Stimulated activated effector memory CD8-positive, alpha-beta T cell treated with anti-CD3 and anti-CD28 coated beads, Interleukin-12 subunit alpha, Interleukin-12 subunit beta, amount 100 ng/mL, for 72 hours (primary cell): ENCODE measurements around the gene SLC25A27.
"Not testable (repeated sequence)": the region's sequence is repeated elsewhere in the genome, so short reads cannot be mapped to it uniquely, and the experiment has no call there.

Experiments used
- ATAC-seq: fragments of 150-1000 bp; cut with Tn5 transposase; 2 replicates; pipeline ENCODE4 v1.10.0; 2021
- DNase-seq, 2 donors: peaks; one replicate each; pipeline ENCODE4 v3.0.0; 2021 to 2022; ENCODE audit warnings: low spot score in 2 of 2
- H3K27ac Mint-ChIP-seq: one replicate; pipeline ENCODE4 v1.8.0; 2022; ENCODE audit warnings: mild to moderate bottlenecking, mixed read lengths
- H3K36me3 Mint-ChIP-seq: one replicate; pipeline ENCODE4 v1.8.0; 2022; ENCODE audit warnings: mild to moderate bottlenecking, mixed read lengths
- H3K4me1 Mint-ChIP-seq: one replicate; pipeline ENCODE4 v1.8.0; 2022; ENCODE audit warnings: mixed read lengths
- H3K4me3 Mint-ChIP-seq: one replicate; pipeline ENCODE4 v1.8.0; 2022; ENCODE audit warnings: mild to moderate bottlenecking, mixed read lengths
- H3K9me3 Mint-ChIP-seq: one replicate; pipeline ENCODE4 v1.8.0; 2022; ENCODE audit warnings: mixed read lengths

SLC25A27 gene

GRCh38 chr6:46638650-46639049, 14.1 kb upstream of the SLC25A27 start:
- Mint-ChIP-seq H3K4me1 (peaks cover 6% of the 10 kb centered on the region), H3K4me3 (no peak overlapping the region), H3K36me3 (no peaks in the 10 kb centered on the region), H3K27ac (no peak overlapping the region), H3K9me3 (no peaks in the 10 kb centered on the region)
- no peak for DNase-seq
- ATAC-seq: no peak

- no peak overlapping the region for H3K27ac Mint-ChIP-seq
- no peaks in the 10 kb centered on the region for H3K36me3 Mint-ChIP-seq
- H3K9me3 Mint-ChIP-seq: no peaks in the 10 kb centered on the region
- ATAC-seq (peak; percentile 99), DNase-seq (no peak)
- H3K4me1 Mint-ChIP-seq: peaks cover 6% of the 10 kb centered on the region
- H3K4me3 Mint-ChIP-seq: no peak overlapping the region
These were observed 9.6 kb upstream of the SLC25A27 start for GRCh38 chr6:46642928-46643751.

DNA sequence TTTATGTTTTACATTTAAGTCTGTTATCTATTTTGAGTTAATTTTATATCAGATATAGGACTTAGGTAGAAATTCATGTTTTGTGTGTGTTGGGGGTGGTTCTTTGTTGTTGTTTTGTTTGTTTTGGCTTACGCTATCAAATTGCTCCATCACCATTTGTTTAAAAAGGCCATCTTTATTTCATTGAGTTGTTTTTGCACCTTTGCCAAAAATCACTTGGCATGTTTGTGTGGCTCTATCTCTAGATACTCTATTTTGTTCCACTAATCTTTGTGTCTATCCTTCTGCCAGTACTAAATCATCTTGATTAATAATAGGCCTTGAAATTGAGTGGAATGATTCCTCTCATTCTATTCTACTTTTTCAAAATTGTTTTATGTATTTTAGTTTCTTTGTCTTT, 7.5 kb upstream of the SLC25A27 start:
- Mint-ChIP-seq H3K27ac (no peak overlapping the region), H3K9me3 (no peaks in the 10 kb centered on the region), H3K4me1 (peaks cover 6% of the 10 kb centered on the region), H3K36me3 (no peaks in the 10 kb centered on the region), H3K4me3 (no peak overlapping the region)
- no peak for ATAC-seq
- DNase-seq: no peak

DNA sequence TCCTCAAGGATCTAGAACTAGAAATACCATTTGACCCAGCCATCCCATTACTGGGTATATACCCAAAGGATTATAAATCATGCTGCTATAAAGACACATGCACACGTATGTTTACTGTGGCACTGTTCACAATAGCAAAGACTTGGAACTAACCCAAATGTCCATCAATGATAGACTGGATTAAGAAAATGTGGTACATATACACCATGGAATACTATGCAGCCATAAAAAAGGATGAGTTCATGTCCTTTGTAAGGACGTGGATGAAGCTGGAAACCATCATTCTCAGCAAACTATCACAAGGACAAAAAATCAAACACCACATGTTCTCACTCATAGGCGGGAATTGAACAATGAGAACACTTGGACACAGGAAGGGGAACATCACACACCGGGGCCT, 4.7 kb upstream of the SLC25A27 start:
- not testable (repeated sequence) for DNase-seq, H3K36me3 Mint-ChIP-seq, H3K9me3 Mint-ChIP-seq, H3K4me3 Mint-ChIP-seq, ATAC-seq, H3K27ac Mint-ChIP-seq
- peaks cover 11% of the 10 kb centered on the region for H3K4me1 Mint-ChIP-seq

GRCh38 chr6:46648869-46649492, 3.8 kb upstream of the SLC25A27 start:
- no peak for ATAC-seq
- H3K4me1 Mint-ChIP-seq: peaks cover 16% of the 10 kb centered on the region
- H3K9me3 Mint-ChIP-seq: no peaks in the 10 kb centered on the region
- H3K36me3 Mint-ChIP-seq: no peaks in the 10 kb centered on the region
- H3K4me3 Mint-ChIP-seq: no peak overlapping the region
- H3K27ac Mint-ChIP-seq: no peak overlapping the region
- no peak for DNase-seq

DNA sequence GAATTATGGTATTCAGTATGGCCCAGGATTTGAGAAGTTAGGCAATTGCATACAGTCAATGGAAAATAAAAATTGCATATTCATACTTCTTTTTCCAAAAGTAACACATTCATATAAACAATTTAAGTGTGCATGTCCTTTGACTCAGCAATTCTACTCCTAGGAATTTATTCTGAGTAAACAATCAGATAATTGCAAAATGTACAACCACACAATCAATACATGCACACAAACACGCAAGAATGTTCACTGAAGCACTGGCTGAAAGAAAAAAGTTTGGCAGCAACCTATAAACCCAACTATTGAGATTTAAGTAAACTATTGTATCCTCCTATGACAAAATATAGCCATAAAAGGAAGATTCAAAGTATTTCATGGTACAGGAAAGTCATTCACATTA, 1.8 kb upstream of the SLC25A27 start:
- Mint-ChIP-seq H3K9me3 (no peaks in the 10 kb centered on the region), H3K36me3 (no peaks in the 10 kb centered on the region), H3K4me3 (no peak overlapping the region), H3K27ac (no peak overlapping the region), H3K4me1 (peaks cover 16% of the 10 kb centered on the region)
- ATAC-seq: no peak
- DNase-seq: no peak

DNA sequence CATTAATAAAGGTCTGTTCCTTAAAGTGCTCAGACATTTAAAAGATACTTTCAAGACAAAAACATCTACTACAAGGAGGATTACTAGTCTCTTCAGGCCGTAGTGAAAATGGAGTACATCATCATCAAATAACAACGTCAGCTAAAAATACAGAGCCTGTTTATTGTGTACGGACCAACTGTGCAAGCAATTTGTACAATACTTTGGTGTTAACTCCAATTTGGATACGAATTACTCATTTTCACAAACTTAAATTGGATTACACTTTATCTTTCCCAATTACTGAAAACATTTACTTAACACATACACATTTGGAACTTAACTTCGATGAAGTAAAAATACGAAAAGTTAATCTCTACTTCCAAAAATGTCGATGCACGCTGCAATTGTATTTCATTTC, 959 bp upstream of the SLC25A27 start:
- Mint-ChIP-seq H3K27ac (no peak overlapping the region), H3K4me1 (peaks cover 16% of the 10 kb centered on the region), H3K9me3 (no peaks in the 10 kb centered on the region), H3K4me3 (peak overlapping the region; percentile 79), H3K36me3 (no peaks in the 10 kb centered on the region)
- DNase-seq (no peak), ATAC-seq (no peak)

- H3K36me3 Mint-ChIP-seq: no peaks in the 10 kb centered on the region
- H3K4me3 Mint-ChIP-seq: peak overlapping the region; percentile 79
- H3K9me3 Mint-ChIP-seq: no peaks in the 10 kb centered on the region
- no peak for DNase-seq
- H3K4me1 Mint-ChIP-seq: peaks cover 16% of the 10 kb centered on the region
- H3K27ac Mint-ChIP-seq: peak overlapping the region; percentile 53
- no peak for ATAC-seq
These were observed 558 bp upstream of the SLC25A27 start for GRCh38 chr6:46652232-46652602.

DNA sequence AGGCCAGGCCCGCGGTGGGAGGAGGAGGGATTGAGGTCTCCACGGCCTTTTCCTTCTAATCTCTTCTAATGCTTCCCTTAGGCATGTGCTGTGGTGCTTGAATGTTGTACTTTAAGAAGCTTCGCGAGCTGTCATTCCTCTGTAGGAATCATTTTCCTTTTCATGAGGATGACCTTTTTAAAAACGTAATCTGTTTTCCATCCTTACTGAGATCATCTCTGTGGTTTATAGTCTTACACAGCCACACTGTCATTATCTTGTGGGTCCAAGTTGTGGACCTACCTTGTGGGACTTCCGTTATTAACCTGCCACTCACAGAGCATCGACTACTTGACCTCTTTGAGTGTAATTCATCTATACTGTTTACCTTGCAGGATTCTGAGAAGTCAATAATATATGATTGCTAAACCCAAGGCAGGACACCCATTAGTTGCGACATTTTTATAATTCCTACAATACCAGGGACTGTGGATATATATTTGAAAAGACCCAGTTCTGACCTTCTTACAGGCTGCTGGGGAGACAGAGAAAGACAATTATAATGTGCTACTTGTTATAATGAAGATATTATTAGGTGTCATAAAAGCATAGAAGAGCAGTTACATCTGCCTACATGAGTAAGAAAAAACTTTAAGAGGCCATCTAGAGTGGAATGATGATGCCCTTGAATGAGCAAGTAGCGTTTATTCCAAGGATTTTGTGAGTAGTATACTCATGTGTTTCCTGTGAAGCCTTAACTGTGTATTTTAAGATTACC, 842 bp downstream of the SLC25A27 start:
- DNase-seq (no peak), ATAC-seq (no peak)
- peaks cover 16% of the 10 kb centered on the region for H3K4me1 Mint-ChIP-seq
- H3K36me3 Mint-ChIP-seq: no peaks in the 10 kb centered on the region
- no peaks in the 10 kb centered on the region for H3K9me3 Mint-ChIP-seq
- H3K27ac Mint-ChIP-seq: no peak overlapping the region
- peak overlapping the region; percentile 79 for H3K4me3 Mint-ChIP-seq

DNA sequence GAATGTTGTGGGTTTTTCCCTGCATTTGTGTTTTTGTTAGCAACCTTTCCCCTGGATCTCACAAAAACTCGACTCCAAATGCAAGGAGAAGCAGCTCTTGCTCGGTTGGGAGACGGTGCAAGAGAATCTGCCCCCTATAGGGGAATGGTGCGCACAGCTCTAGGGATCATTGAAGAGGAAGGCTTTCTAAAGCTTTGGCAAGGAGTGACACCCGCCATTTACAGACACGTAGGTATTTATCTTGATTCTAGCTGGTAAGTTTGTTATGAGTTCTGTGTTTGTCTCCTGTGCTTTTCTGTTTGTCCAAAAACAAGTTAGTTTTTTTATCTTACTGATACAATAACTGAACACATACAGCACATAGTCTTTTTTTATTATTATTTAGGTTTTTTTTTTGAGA, 3.0 kb downstream of the SLC25A27 start:
- DNase-seq (no peak), ATAC-seq (no peak)
- Mint-ChIP-seq H3K4me3 (no peak overlapping the region), H3K9me3 (no peaks in the 10 kb centered on the region), H3K27ac (no peak overlapping the region), H3K36me3 (no peaks in the 10 kb centered on the region), H3K4me1 (peaks cover 16% of the 10 kb centered on the region)

GRCh38 chr6:46657642-46658041, 4.9 kb downstream of the SLC25A27 start:
- H3K27ac Mint-ChIP-seq: no peak overlapping the region
- no peaks in the 10 kb centered on the region for H3K9me3 Mint-ChIP-seq
- ATAC-seq (no peak), DNase-seq (no peak)
- H3K36me3 Mint-ChIP-seq: no peaks in the 10 kb centered on the region
- no peak overlapping the region for H3K4me3 Mint-ChIP-seq
- H3K4me1 Mint-ChIP-seq: peaks cover 10% of the 10 kb centered on the region

GRCh38 chr6:46661483-46661882, 8.7 kb downstream of the SLC25A27 start:
- Mint-ChIP-seq H3K4me1 (no peaks in the 10 kb centered on the region), H3K4me3 (no peak overlapping the region), H3K9me3 (no peaks in the 10 kb centered on the region), H3K36me3 (no peaks in the 10 kb centered on the region), H3K27ac (no peak overlapping the region)
- DNase-seq: no peak
- no peak for ATAC-seq

- no peak overlapping the region for H3K4me3 Mint-ChIP-seq
- no peaks in the 10 kb centered on the region for H3K36me3 Mint-ChIP-seq
- no peaks in the 10 kb centered on the region for H3K9me3 Mint-ChIP-seq
- no peaks in the 10 kb centered on the region for H3K4me1 Mint-ChIP-seq
- ATAC-seq (no peak), DNase-seq (no peak)
- H3K27ac Mint-ChIP-seq: no peak overlapping the region
These were observed 14.6 kb downstream of the SLC25A27 start for GRCh38 chr6:46667377-46667776.

- no peaks in the 10 kb centered on the region for H3K36me3 Mint-ChIP-seq
- no peak overlapping the region for H3K4me3 Mint-ChIP-seq
- ATAC-seq: peak; percentile 65
- no peak for DNase-seq
- no peaks in the 10 kb centered on the region for H3K4me1 Mint-ChIP-seq
- H3K27ac Mint-ChIP-seq: no peak overlapping the region
- H3K9me3 Mint-ChIP-seq: no peaks in the 10 kb centered on the region
These were observed 21.6 kb downstream of the SLC25A27 start for GRCh38 chr6:46674410-46674809.

DNA sequence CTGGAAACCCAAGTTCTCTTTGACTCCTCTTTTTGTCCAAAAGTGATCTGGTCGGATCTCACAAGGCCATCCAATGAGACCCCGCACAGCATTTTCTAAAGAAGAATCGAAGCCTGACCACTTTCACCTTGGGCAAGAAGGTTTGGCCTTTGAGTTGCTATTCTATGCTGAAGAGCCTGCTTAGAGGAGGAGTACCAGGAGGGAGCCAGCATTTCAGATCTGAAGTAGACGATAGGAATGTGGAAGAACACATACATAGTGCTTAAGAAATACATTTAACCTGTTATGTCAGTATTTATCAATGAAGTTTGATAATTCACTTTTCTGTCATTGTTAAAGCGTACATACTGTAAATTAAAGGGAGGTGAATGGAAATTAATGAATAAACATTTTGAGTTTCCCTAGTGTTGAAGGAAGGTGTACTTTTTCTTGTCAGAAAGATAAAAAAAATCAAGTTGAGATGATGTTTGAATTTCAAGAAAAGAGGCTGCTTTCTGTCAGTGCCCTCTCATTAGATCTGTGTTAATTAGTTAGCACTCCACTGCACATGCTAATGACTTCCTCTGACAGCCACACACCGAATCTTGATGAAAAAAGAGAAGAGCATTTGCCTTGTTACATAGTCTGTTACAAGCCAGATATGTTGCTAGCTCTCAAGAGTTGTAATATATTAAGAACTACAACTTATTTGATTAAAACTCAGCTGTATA, 24.0 kb downstream of the SLC25A27 start:
- Mint-ChIP-seq H3K4me1 (no peaks in the 10 kb centered on the region), H3K4me3 (no peak overlapping the region), H3K36me3 (no peaks in the 10 kb centered on the region), H3K9me3 (no peaks in the 10 kb centered on the region), H3K27ac (no peak overlapping the region)
- ATAC-seq: no peak
- DNase-seq: no peak
